Nephron (organoid): ENCODE results near the gene ESRP2.

Experiments
- H3K27ac Mint-ChIP-seq, 3 experiments: 2 replicates each; pipeline ENCODE4 v1.8.0; 2020; ENCODE audit warnings: mixed read lengths in 3 of 3, mild to moderate bottlenecking in 2 of 3, moderate library complexity in 1 of 3
- H3K27me3 Mint-ChIP-seq: 2 replicates; pipeline ENCODE4 v1.8.0; 2021; ENCODE audit warnings: low read depth, mild to moderate bottlenecking, moderate library complexity, mixed read lengths
- H3K36me3 Mint-ChIP-seq: 2 replicates; pipeline ENCODE4 v1.8.0; 2020; ENCODE audit warnings: low read depth, mixed read lengths
- H3K4me1 Mint-ChIP-seq: 2 replicates; pipeline ENCODE4 v1.8.0; 2020; ENCODE audit warnings: mixed read lengths
- H3K4me3 Mint-ChIP-seq, 3 experiments: 2 replicates each; pipeline ENCODE4 v1.8.0; 2020; ENCODE audit warnings: mild to moderate bottlenecking in 3 of 3, mixed read lengths in 3 of 3, moderate library complexity in 2 of 3
- H3K9me3 Mint-ChIP-seq: 2 replicates; pipeline ENCODE4 v1.8.0; 2020; ENCODE audit warnings: mixed read lengths
- CTCF ChIP-seq, 3 experiments: fragments of 200-600 bp; sonication (generic); IDR thresholded peaks; one replicate each; pipeline ENCODE4 v1.5.0; 2021; ENCODE audit warnings: antibody characterized with exemption in 3 of 3; ENCODE audit not compliant: unreplicated experiment in 3 of 3

Gene ESRP2

GRCh38 chr16:68217506-68217905, 18.4 kb downstream of the ESRP2 start:
- H3K9me3 Mint-ChIP-seq = no peaks in the 10 kb centered on the region
- H3K27me3 Mint-ChIP-seq = no peaks in the 10 kb centered on the region
- H3K4me1 Mint-ChIP-seq = no peaks in the 10 kb centered on the region
- H3K27ac Mint-ChIP-seq = no peak overlapping the region
- no peak overlapping the region for H3K4me3 Mint-ChIP-seq
- H3K36me3 Mint-ChIP-seq = peaks cover 11% of the 10 kb centered on the region
- no peak for TF ChIP-seq CTCF (IDR thresholded peaks at IDR 0.05; ENCODE audit: unreplicated experiment in 3 of 3)

GRCh38 chr16:68216240-68216639, 19.7 kb downstream of the ESRP2 start:
- no peaks in the 10 kb centered on the region for H3K4me1 Mint-ChIP-seq
- no peak for TF ChIP-seq CTCF (IDR thresholded peaks at IDR 0.05; ENCODE audit: unreplicated experiment in 3 of 3)
- H3K27ac Mint-ChIP-seq = no peak overlapping the region
- H3K27me3 Mint-ChIP-seq = no peaks in the 10 kb centered on the region
- peaks cover 8% of the 10 kb centered on the region for H3K36me3 Mint-ChIP-seq
- no peaks in the 10 kb centered on the region for H3K9me3 Mint-ChIP-seq
- H3K4me3 Mint-ChIP-seq = no peak overlapping the region

GRCh38 chr16:68215302-68215701, 20.6 kb downstream of the ESRP2 start:
- no peak overlapping the region for H3K4me3 Mint-ChIP-seq
- TF ChIP-seq CTCF (IDR thresholded peaks at IDR 0.05; ENCODE audit: unreplicated experiment in 3 of 3) = no peak
- peaks cover 4% of the 10 kb centered on the region for H3K36me3 Mint-ChIP-seq
- no peaks in the 10 kb centered on the region for H3K9me3 Mint-ChIP-seq
- H3K27ac Mint-ChIP-seq = no peak overlapping the region
- no peaks in the 10 kb centered on the region for H3K4me1 Mint-ChIP-seq
- H3K27me3 Mint-ChIP-seq = no peaks in the 10 kb centered on the region

- no peaks in the 10 kb centered on the region for H3K9me3 Mint-ChIP-seq
Measured at GRCh38 chr16:68214726-68215125, 21.2 kb downstream of the ESRP2 start.

GRCh38 chr16:68206245-68206644, 29.7 kb downstream of the ESRP2 start:
- Mint-ChIP-seq H3K4me3 (no peak overlapping the region), H3K27ac (no peak overlapping the region), H3K36me3 (peaks cover 8% of the 10 kb centered on the region), H3K4me1 (peaks cover 7% of the 10 kb centered on the region), H3K9me3 (no peaks in the 10 kb centered on the region), H3K27me3 (no peaks in the 10 kb centered on the region)
- no peak for TF ChIP-seq CTCF (IDR thresholded peaks at IDR 0.05; ENCODE audit: unreplicated experiment in 3 of 3)

More at GRCh38 chr16:68214726-68215125, 21.2 kb downstream of the ESRP2 start:
- H3K27ac Mint-ChIP-seq = no peak overlapping the region
- H3K4me3 Mint-ChIP-seq = no peak overlapping the region
- H3K4me1 Mint-ChIP-seq = no peaks in the 10 kb centered on the region
- no peaks in the 10 kb centered on the region for H3K27me3 Mint-ChIP-seq
- peaks cover 4% of the 10 kb centered on the region for H3K36me3 Mint-ChIP-seq
- TF ChIP-seq CTCF (IDR thresholded peaks at IDR 0.05; ENCODE audit: unreplicated experiment in 3 of 3) = no peak

- Mint-ChIP-seq H3K27me3 (no peaks in the 10 kb centered on the region), H3K4me3 (no peak overlapping the region), H3K36me3 (peaks cover 7% of the 10 kb centered on the region), H3K27ac (peak overlapping the region; percentile 53 to 86 (median 63)), H3K9me3 (no peaks in the 10 kb centered on the region), H3K4me1 (peaks cover 14% of the 10 kb centered on the region)
- no peak for TF ChIP-seq CTCF (IDR thresholded peaks at IDR 0.05; ENCODE audit: unreplicated experiment in 3 of 3)
Measured at GRCh38 chr16:68202091-68202519, 33.8 kb downstream of the ESRP2 start.
